ENCODE data around the gene DCDC2C. TPM values are rescaled to one million over a fixed set of nuclear protein-coding genes. Genes with fewer than 3 reads are reported as not detected.

DCDC2C gene
- total RNA-seq, 2 donors from 2014 or later: not detected

DNA sequence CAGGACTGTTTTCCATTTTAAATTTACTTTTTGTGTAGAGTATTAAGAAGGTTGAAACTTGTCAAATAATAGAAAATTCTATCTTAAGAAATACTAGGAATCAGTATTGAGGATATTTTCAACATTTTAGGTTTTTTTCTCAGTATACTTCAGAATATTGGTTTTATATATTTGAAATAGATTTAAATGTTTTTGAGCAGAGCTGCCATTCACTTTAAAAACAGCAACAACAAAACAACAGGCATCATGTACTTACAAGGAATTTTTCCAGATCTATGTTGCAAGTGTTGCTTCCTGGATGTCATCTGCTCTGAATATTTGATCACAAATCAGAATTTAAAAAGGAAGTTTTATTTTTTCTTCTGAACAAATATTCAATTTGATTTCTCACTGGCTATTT is 84.4 kb downstream of the DCDC2C start:
- H3K9me3 ChIP-seq (ENCODE audit: control insufficient read depth, low read length): no peaks in the 10 kb centered on the region
- Mint-ChIP-seq H3K4me1 (no peaks in the 10 kb centered on the region), H3K9me3 (no peaks in the 10 kb centered on the region), H3K27me3 (ENCODE audit: insufficient read depth) (no peaks in the 10 kb centered on the region), H3K27ac (no peak overlapping the region), H3K36me3 (ENCODE audit: low read depth) (no peaks in the 10 kb centered on the region), H3K4me3 (no peak overlapping the region)
- H3K27me3 ChIP-seq (ENCODE audit: control insufficient read depth, insufficient read depth, low read length, poor library complexity, severe bottlenecking): no peaks in the 10 kb centered on the region
- TF ChIP-seq, protein P1, sequence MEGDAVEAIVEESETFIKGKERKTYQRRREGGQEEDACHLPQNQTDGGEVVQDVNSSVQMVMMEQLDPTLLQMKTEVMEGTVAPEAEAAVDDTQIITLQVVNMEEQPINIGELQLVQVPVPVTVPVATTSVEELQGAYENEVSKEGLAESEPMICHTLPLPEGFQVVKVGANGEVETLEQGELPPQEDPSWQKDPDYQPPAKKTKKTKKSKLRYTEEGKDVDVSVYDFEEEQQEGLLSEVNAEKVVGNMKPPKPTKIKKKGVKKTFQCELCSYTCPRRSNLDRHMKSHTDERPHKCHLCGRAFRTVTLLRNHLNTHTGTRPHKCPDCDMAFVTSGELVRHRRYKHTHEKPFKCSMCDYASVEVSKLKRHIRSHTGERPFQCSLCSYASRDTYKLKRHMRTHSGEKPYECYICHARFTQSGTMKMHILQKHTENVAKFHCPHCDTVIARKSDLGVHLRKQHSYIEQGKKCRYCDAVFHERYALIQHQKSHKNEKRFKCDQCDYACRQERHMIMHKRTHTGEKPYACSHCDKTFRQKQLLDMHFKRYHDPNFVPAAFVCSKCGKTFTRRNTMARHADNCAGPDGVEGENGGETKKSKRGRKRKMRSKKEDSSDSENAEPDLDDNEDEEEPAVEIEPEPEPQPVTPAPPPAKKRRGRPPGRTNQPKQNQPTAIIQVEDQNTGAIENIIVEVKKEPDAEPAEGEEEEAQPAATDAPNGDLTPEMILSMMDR (conservative IDR thresholded peaks at IDR 0.05): no peak
- H3K36me3 ChIP-seq (ENCODE audit: control insufficient read depth, insufficient read depth, low read length): no peaks in the 10 kb centered on the region
- H3K4me3 ChIP-seq (ENCODE audit: low read length): no peak overlapping the region
- no peak overlapping the region for H3K27ac ChIP-seq (ENCODE audit: low read depth, low read length)
- no peak overlapping the region for H3K9ac ChIP-seq (ENCODE audit: extremely low read depth, low read length, poor library complexity, severe bottlenecking)
- no peaks in the 10 kb centered on the region for H3K4me1 ChIP-seq (ENCODE audit: control insufficient read depth, insufficient read depth, low read length)
- no peak for DNase-seq

DNA sequence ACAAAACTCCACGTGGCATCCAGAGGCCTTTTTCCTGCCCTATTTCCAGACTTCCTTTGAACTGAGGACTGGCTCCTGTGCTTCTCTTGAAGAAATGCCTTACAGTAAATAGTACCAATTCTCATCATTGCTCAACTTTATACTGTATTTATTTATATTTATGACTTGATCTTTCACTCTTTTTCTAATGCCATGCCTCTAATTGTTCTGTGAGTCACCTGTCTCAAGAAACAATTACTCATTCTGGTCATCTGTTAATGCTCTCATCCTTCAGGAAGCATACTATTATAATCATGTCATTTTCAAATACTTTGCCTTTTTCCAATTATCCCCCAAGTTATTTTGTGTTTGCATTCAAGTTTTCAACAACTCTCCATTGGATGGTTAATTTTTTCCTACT is 85.9 kb downstream of the DCDC2C start:
- Histone ChIP-seq H3K4me1 (ENCODE audit: control insufficient read depth, insufficient read depth, low read length) (no peaks in the 10 kb centered on the region), H3K9me3 (ENCODE audit: control insufficient read depth, low read length) (no peaks in the 10 kb centered on the region), H3K9ac (ENCODE audit: extremely low read depth, low read length, poor library complexity, severe bottlenecking) (no peak overlapping the region), H3K27me3 (ENCODE audit: control insufficient read depth, insufficient read depth, low read length, poor library complexity, severe bottlenecking) (no peaks in the 10 kb centered on the region), H3K27ac (ENCODE audit: low read depth, low read length) (no peak overlapping the region), H3K4me3 (ENCODE audit: low read length) (no peak overlapping the region), H3K36me3 (ENCODE audit: control insufficient read depth, insufficient read depth, low read length) (no peaks in the 10 kb centered on the region)
- H3K27me3 Mint-ChIP-seq (ENCODE audit: insufficient read depth): no peaks in the 10 kb centered on the region
- H3K9me3 Mint-ChIP-seq: peaks cover 4% of the 10 kb centered on the region
- 82 to 100% methylated on average over 1 of the region's 1 CpG for WGBS, 2 experiments (ENCODE audit: insufficient coverage in 1 of 2, insufficient read length in 1 of 2)
- H3K4me1 Mint-ChIP-seq: no peaks in the 10 kb centered on the region
- TF ChIP-seq, protein P1 (conservative IDR thresholded peaks at IDR 0.05): no peak
- H3K27ac Mint-ChIP-seq: no peak overlapping the region
- no peak for DNase-seq
- no peaks in the 10 kb centered on the region for H3K36me3 Mint-ChIP-seq (ENCODE audit: low read depth)
- no peak overlapping the region for H3K4me3 Mint-ChIP-seq

DNA sequence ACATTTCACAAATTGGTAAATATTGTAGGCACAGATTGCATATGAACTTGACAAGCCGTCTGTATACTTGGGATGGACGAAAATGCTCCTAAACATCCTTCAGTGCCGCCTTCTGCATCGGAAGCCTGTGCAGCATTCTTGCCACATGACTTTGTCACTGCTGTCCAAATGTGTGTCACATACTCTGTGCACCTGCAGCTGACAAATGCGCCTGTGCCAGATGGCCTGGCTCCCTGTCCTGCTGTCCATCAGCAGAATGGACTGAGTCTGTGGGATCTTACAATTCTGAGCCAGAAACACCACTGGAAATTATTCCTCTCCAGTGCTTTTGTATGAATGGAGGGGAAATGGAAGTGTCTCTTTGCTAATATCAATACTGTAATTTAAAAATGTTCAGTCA is 89.9 kb downstream of the DCDC2C start:
- no peak overlapping the region for H3K27ac ChIP-seq (ENCODE audit: low read depth, low read length)
- DNase-seq: no peak
- H3K9me3 Mint-ChIP-seq: peaks cover 4% of the 10 kb centered on the region
- WGBS, 2 experiments (ENCODE audit: insufficient coverage in 1 of 2, insufficient read length in 1 of 2): 94 to 96% methylated on average over 4 to 5 of the region's 5 CpGs
- no peak overlapping the region for H3K4me3 Mint-ChIP-seq
- H3K27me3 ChIP-seq (ENCODE audit: control insufficient read depth, insufficient read depth, low read length, poor library complexity, severe bottlenecking): no peaks in the 10 kb centered on the region
- no peaks in the 10 kb centered on the region for H3K36me3 Mint-ChIP-seq (ENCODE audit: low read depth)
- H3K36me3 ChIP-seq (ENCODE audit: control insufficient read depth, insufficient read depth, low read length): no peaks in the 10 kb centered on the region
- no peaks in the 10 kb centered on the region for H3K4me1 Mint-ChIP-seq
- no peak overlapping the region for H3K9ac ChIP-seq (ENCODE audit: extremely low read depth, low read length, poor library complexity, severe bottlenecking)
- TF ChIP-seq, protein P1 (conservative IDR thresholded peaks at IDR 0.05): no peak
- H3K27me3 Mint-ChIP-seq (ENCODE audit: insufficient read depth): no peaks in the 10 kb centered on the region
- H3K27ac Mint-ChIP-seq: no peak overlapping the region
- no peaks in the 10 kb centered on the region for H3K4me1 ChIP-seq (ENCODE audit: control insufficient read depth, insufficient read depth, low read length)
- no peak overlapping the region for H3K4me3 ChIP-seq (ENCODE audit: low read length)
- no peaks in the 10 kb centered on the region for H3K9me3 ChIP-seq (ENCODE audit: control insufficient read depth, low read length)
